Erythroblast (primary cell): ENCODE measurements around the gene GSTM1.
"Not testable (repeated sequence)": the region's sequence is repeated elsewhere in the genome, so short reads cannot be mapped to it uniquely, and the experiment has no call there.

Experiments
- DNase-seq, 2 experiments: peaks; one replicate each; lab custom pipeline; 2025; lab: John Stamatoyannopoulos, UW
- GATA1 ChIP-seq: IDR thresholded peaks from 2 replicates; pipeline ENCODE4 v1.6.1; 2011; ENCODE audit warnings: low read depth, mild to moderate bottlenecking, control low read depth, low read length, moderate library complexity
- POLR2A ChIP-seq: IDR thresholded peaks from 2 replicates; pipeline ENCODE4 v1.6.1; 2011; ENCODE audit warnings: mild to moderate bottlenecking, low read length

GSTM1 gene

GRCh38 chr1:109669246-109669948 lies 18.2 kb upstream of the GSTM1 start:
- TF ChIP-seq POLR2A (no peak), GATA1 (no peak)
- no peak for DNase-seq

GRCh38 chr1:109669949-109670302 lies 17.7 kb upstream of the GSTM1 start:
- peak; percentile 13 to 26 for DNase-seq

- no peak for DNase-seq
- no peak for TF ChIP-seq GATA1
- no peak for TF ChIP-seq POLR2A
These were observed 16.6 kb upstream of the GSTM1 start for GRCh38 chr1:109671067-109671466.

GRCh38 chr1:109673861-109674260 lies 13.8 kb upstream of the GSTM1 start:
- not testable (repeated sequence) for DNase-seq

GRCh38 chr1:109676683-109677381 lies 10.8 kb upstream of the GSTM1 start:
- not testable (repeated sequence) for DNase-seq

GRCh38 chr1:109677459-109677858 lies 10.2 kb upstream of the GSTM1 start:
- TF ChIP-seq GATA1 (no peak), POLR2A (no peak)
- no peak for DNase-seq

GRCh38 chr1:109678637-109679036 lies 9.0 kb upstream of the GSTM1 start:
- not testable (repeated sequence) for DNase-seq

- not testable (repeated sequence) for DNase-seq
These were observed 2.8 kb upstream of the GSTM1 start for GRCh38 chr1:109684777-109685176.

GRCh38 chr1:109685399-109685798 lies 2.2 kb upstream of the GSTM1 start:
- not testable (repeated sequence) for DNase-seq

- not testable (repeated sequence) for DNase-seq
These were observed 1.7 kb upstream of the GSTM1 start for GRCh38 chr1:109685890-109686289.

- not testable (repeated sequence) for DNase-seq
These were observed 508 bp upstream of the GSTM1 start for GRCh38 chr1:109687109-109687508.

GRCh38 chr1:109689844-109690405 lies 2.3 kb downstream of the GSTM1 start:
- TF ChIP-seq GATA1 (no peak), POLR2A (no peak)
- DNase-seq: no peak

- no peak for DNase-seq
- TF ChIP-seq GATA1: no peak
- no peak for TF ChIP-seq POLR2A
These were observed 4.1 kb downstream of the GSTM1 start for GRCh38 chr1:109691759-109692158.

- not testable (repeated sequence) for DNase-seq
These were observed 6.8 kb downstream of the GSTM1 start for GRCh38 chr1:109694400-109694799.

GRCh38 chr1:109695138-109695537 lies 7.5 kb downstream of the GSTM1 start:
- not testable (repeated sequence) for DNase-seq

- TF ChIP-seq POLR2A: no peak
- no peak for TF ChIP-seq GATA1
- DNase-seq: no peak
These were observed 9.4 kb downstream of the GSTM1 start for GRCh38 chr1:109697066-109697465.

- DNase-seq: not testable (repeated sequence)
These were observed 10.2 kb downstream of the GSTM1 start for GRCh38 chr1:109697861-109698260.

- DNase-seq: not testable (repeated sequence)
These were observed 15.3 kb downstream of the GSTM1 start for GRCh38 chr1:109702940-109703339.
